GM18519 (cell line): Measurements from ENCODE around the gene NXPH1.

Source experiments
- ATAC-seq: cut with Tn5 transposase; IDR thresholded peaks from one replicate; pipeline ENCODE4 v1.9.1; 2021; ENCODE audit warnings: mild to moderate bottlenecking, moderate library complexity; ENCODE audit not compliant: unreplicated experiment, low FRiP score

The NXPH1 gene

GRCh38 chr7:8491544-8492489 is 58.4 kb downstream of the NXPH1 start:
- ATAC-seq = no peak

DNA sequence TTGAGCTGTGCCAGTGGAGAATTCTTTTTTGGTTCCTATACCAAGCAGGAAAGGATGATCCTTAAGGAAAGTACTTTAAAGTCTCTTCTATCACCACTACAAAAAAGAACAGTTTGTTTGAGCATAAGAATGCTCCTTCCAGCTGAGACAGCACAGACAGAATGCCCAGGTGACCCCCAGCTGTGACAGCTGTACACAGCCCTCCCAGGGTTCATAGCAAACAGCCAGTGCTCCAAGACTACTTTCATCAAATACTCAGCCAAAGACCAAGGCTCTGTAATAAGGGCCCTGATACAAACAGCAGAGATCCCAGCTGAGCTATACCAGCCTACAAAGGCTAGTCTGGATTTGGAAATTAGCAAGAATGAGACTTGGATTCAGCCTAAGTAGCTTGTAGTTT is 65.7 kb downstream of the NXPH1 start:
- ATAC-seq = no peak

DNA sequence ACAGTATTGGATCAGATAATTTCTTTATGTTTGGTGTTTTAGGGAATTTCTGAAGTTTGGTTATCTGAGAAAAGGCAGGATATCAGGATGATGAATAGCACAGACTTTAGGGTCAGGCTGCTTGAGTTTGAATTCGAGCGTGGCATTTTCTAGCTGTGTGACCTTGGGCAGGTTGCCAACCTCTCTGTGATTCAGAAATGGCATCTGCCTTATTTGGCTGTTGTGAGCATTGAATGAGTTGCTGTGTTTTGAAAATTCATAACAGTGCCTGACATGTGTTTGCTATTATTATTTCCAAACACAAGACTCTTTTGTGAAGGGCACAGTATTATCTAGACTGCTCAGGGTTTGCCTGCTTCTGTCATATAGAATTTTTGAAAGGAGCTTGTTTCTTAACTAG is 66.9 kb downstream of the NXPH1 start:
- ATAC-seq = no peak

DNA sequence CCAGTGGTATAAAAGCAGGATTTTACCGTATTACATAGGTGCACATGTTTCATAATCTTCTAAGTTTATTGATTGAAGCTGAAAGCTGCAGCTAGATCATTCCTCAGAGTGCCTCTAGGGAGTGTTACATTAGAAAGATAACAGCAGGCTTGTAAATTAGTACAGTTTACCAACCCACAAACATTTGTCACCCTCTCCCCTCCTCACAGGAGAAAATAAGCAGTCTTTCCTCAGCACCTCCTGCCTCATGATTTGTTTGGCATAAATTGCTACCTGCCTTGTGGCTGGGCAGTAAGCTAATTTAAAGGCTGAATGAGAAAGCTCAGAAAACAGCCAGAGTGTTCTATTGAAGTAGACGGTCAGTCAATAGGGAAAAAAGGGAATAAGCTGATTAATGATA is 74.2 kb downstream of the NXPH1 start:
- no peak for ATAC-seq

- no peak for ATAC-seq
These were observed 76.2 kb downstream of the NXPH1 start for GRCh38 chr7:8509621-8510020.

- ATAC-seq = no peak
These were observed 78.4 kb downstream of the NXPH1 start for GRCh38 chr7:8511855-8512254.

- ATAC-seq = no peak
These were observed 81.5 kb downstream of the NXPH1 start for GRCh38 chr7:8514781-8515519.

- no peak for ATAC-seq
These were observed 82.3 kb downstream of the NXPH1 start for GRCh38 chr7:8515640-8516185.

DNA sequence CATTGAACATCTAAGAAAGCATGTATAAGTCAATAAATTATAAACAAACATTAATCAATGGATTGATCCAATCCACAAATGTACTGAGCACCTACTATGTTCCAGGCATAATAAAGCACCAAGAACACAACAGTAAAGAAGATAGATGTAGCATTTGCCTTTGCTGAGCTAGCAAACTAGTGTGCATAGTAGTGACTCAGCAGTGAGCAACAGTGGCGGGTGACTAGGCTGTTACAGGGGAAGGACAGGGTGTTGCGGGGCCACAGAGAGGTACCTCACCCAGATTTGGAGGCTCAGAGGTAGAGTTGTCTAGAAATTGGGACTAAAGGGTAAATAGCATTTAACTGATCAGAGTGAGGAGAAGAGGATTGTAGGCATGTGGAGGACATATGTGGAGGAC is 83.6 kb downstream of the NXPH1 start:
- no peak for ATAC-seq

GRCh38 chr7:8528311-8528710 is 94.9 kb downstream of the NXPH1 start:
- ATAC-seq = no peak

DNA sequence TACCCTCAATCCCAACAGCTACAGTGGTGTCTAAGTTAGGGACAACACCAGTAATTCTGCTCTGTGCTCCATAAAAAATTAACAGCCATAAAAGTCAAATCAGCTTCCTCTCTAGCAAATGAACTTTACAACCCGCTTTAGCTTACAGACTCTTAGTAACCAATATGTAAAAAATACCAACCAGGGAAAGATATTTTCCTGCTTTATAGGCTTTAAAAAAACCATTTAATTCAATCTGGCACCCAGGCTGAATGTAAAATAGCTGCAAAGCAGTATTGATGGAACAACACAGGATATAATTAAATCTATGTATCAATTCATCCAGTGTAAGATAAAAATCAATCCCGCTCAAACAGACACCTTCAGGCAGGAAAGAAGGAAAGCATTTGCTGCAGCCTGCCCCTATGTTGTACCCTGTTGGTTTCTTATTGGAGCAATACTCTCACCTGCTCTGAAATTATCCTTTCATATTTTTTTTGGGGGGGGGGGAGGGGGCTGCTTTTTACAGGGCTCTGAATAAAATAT is 98.6 kb downstream of the NXPH1 start:
- no peak for ATAC-seq

GRCh38 chr7:8536431-8536830 is 103.0 kb downstream of the NXPH1 start:
- ATAC-seq = peak; percentile 92

DNA sequence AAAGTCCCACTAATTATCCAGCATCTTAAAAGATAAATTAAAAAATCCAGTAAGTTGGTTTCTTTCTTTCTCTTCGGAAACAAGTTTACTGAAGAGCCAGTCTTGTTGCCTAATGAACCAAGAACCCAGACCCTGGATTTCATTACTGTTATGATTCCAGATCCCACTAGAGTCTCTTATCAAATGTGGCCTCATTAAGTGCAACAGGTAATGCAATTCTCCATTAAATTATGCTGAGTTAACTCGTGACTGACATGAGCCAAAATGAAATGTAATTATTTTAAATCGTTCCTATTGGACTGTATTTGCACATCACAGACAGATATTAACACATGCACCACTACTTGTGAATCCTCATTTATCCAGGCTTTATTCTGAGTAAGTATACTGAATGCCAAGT is 115.6 kb downstream of the NXPH1 start:
- ATAC-seq = no peak

DNA sequence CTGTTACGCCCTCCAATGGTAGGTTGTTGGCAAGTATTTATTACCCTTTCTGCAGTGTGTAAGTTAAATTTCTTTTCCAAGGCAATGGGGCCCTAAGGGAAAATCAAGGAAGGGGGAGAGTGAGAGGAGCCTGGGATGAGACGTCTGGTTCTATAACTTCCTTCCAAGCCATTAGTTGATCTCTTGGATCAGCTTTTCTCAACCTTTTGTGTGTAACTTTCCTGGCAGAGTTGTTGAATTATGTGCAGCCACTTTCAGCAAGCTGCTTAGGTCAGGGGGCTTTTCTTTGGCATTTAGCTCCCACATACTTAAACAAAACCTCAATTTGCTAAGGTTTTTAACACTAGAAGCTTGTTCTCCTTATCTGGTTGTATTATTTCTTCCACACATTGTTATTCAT is 127.1 kb downstream of the NXPH1 start:
- no peak for ATAC-seq

DNA sequence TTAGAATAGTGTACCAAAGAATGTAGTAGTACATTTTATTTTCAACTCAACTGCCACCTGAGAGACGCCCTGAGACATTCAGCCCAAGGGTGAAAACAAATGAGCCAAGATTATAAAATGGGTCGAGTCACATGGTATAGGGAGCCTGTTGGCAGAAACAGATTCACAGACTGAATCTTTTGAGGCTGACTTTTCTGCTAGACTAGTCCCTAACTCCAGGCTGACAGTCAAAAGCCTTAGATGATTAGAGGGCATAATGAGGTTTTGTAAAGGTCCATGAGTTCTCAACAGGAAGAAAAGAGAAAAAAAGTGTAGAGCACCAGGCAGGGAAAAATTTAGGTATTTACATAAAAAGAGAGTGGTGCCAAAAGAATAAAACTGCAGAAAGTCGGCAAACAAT is 128.0 kb downstream of the NXPH1 start:
- ATAC-seq = no peak

- no peak for ATAC-seq
These were observed 130.9 kb downstream of the NXPH1 start for GRCh38 chr7:8564281-8564680.

- no peak for ATAC-seq
These were observed 132.6 kb downstream of the NXPH1 start for GRCh38 chr7:8566016-8566415.

DNA sequence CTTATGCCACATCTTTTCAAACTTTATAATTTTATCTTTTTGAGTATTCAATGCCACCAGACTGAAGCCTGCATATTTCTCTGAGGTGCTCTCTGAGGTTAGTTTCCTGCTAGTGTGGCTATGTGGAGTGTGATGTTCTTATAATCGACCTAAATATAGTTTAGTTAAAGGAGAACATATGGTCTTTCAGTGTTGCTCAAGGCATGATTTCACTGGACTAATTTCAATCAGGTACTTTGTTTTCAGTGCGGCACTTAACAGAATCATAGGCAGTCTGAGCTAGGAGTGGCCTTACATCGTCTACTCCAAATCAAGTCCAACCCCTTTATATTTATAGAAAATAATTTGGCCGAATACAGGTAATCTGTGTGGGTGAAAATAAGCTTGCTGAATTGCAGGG is 134.2 kb downstream of the NXPH1 start:
- ATAC-seq = no peak

DNA sequence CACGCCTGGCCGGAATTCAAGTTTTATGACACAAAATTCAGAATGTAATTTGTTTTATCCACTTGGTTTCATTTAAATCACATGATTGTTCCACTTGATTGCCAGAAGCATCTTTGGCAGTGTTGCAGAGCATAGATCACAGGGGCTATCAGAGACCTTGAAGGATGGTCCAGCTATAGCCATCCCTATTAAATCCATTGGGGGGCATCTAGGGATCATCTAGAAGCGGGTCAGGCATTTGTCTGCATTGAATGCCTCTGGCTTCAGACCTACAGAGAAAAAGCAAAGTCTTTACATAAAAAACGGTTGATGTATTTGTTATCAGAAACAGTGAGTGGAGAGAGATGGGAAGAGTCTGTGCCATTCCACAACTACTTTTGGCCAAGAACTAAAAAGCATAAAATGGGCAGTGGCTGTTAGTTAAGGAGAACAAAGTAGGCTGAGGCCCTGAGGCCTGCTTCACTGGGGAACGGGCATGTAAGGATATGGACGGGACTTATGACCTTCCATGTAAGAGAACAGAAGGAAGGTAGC is 146.3 kb downstream of the NXPH1 start:
- no peak for ATAC-seq

DNA sequence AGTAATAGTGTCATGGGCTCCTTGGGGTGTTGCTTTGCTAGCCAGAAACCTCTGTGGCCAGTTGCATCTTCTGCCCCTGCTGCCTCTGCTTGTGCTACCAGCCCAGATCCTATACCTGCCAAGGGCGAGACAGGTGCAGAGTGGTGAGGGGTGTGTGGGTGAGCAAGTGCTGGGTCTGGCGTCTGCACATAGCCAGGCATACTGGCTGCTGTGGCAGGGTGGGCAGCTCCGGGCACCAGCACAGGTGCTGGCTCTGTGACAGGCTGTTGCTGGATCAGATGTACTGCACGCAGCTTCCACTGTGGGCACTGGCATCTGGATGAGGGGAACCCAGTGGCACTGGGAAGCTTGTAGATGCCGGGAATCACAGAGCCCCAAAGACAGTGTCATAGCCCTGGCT is 148.4 kb downstream of the NXPH1 start:
- ATAC-seq = no peak

DNA sequence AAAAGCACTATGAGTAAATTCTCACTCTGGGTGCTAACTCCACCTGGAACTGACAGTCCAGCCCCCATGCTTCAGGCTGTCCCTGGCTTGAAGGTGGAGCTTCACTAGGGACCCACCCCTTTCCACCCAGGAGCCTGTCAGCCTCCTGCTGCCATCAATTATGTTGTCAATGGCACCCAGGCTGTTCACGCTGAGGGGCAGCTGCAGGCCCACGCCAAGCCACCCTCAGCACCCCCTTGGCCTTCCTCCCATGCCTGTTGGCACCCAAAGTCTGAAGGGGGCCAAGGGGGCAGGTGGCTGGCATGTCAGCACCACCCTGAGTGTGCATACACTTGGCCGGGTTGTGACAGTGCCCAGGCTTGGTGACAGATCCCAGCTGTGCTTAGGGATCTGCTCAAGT is 149.3 kb downstream of the NXPH1 start:
- no peak for ATAC-seq
